Measurements from ENCODE around the gene ATP2A3.
"Not testable (repeated sequence)": the region's sequence is repeated elsewhere in the genome, so short reads cannot be mapped to it uniquely, and the experiment has no call there.

ATP2A3 gene

GRCh38 chr17:3952186-3952585, 12.1 kb downstream of the ATP2A3 start:
- DNase-seq, result no peak

- DNase-seq, result no peak
These were observed 12.8 kb downstream of the ATP2A3 start for GRCh38 chr17:3951420-3951819.

- DNase-seq, result no peak
These were observed 13.2 kb downstream of the ATP2A3 start for GRCh38 chr17:3951003-3951402.

- DNase-seq, result no peak
These were observed 13.7 kb downstream of the ATP2A3 start for GRCh38 chr17:3950584-3950983.

GRCh38 chr17:3949418-3949817, 14.8 kb downstream of the ATP2A3 start:
- DNase-seq, result no peak

- not testable (repeated sequence) for DNase-seq
These were observed 15.7 kb downstream of the ATP2A3 start for GRCh38 chr17:3948551-3948950.

- DNase-seq, result no peak
These were observed 16.9 kb downstream of the ATP2A3 start for GRCh38 chr17:3947318-3947810.

GRCh38 chr17:3946711-3947235, 17.5 kb downstream of the ATP2A3 start:
- no peak for DNase-seq

- DNase-seq, result no peak
These were observed 19.5 kb downstream of the ATP2A3 start for GRCh38 chr17:3944485-3945388.

- DNase-seq, result no peak
These were observed 20.9 kb downstream of the ATP2A3 start for GRCh38 chr17:3943240-3943891.

- DNase-seq, result no peak
These were observed 23.1 kb downstream of the ATP2A3 start for GRCh38 chr17:3940965-3941698.

- DNase-seq, result no peak
These were observed 26.9 kb downstream of the ATP2A3 start for GRCh38 chr17:3937359-3937758.

GRCh38 chr17:3935825-3936355, 28.3 kb downstream of the ATP2A3 start:
- DNase-seq, result no peak

- DNase-seq, result peak; percentile 8
These were observed 29.1 kb downstream of the ATP2A3 start for GRCh38 chr17:3935140-3935542.

GRCh38 chr17:3929764-3930163, 34.5 kb downstream of the ATP2A3 start:
- no peak for DNase-seq

- DNase-seq, result no peak
These were observed 35.1 kb downstream of the ATP2A3 start for GRCh38 chr17:3929181-3929580.

- no peak for DNase-seq
These were observed 35.8 kb downstream of the ATP2A3 start for GRCh38 chr17:3928406-3928805.

GRCh38 chr17:3927628-3928340, 36.5 kb downstream of the ATP2A3 start:
- no peak for DNase-seq

GRCh38 chr17:3926860-3927627, 37.2 kb downstream of the ATP2A3 start:
- DNase-seq, result no peak

GRCh38 chr17:3925684-3926485, 38.4 kb downstream of the ATP2A3 start:
- no peak for DNase-seq

Measured in NCI-H1105 treated with DMSO at 0.1 percent for 48 hours (cell line).